Measurements from ENCODE around the gene RGS2. TPM values are rescaled to one million over a fixed set of nuclear protein-coding genes. Genes with fewer than 3 reads are reported as not detected.

RGS2 gene
- total RNA-seq, 1 donor from 2014 or later, result 14.4 TPM

DNA sequence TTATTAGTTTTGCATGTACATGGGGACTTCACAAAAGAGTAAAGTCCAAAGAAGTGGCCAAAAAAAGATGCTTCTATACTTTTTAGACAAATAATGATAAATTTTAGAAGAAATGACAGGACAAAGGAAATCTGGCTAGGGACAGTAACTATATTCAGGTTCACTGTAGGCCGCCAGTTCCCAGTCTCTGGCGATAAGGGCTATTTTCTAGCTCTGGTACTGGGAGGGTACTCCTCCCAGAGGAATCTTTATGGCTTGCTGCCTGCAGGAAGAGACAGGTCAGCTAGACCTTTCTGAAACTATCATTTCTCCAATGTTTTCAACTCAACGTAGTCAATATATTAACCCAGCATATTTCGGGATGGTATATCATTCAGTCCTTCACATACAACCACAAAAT, 37.5 kb upstream of the RGS2 start:
- H3K4me1 ChIP-seq, result no peaks in the 10 kb centered on the region
- H3K4me3 ChIP-seq, result no peak overlapping the region
- no peaks in the 10 kb centered on the region for H3K9me3 ChIP-seq (ENCODE audit: low read depth)
- Mint-ChIP-seq H3K36me3 (no peaks in the 10 kb centered on the region), H3K9me3 (no peaks in the 10 kb centered on the region), H3K27me3 (ENCODE audit: insufficient read depth, low read depth) (no peaks in the 10 kb centered on the region), H3K4me3 (no peak overlapping the region), H3K4me1 (no peaks in the 10 kb centered on the region), H3K27ac (no peak overlapping the region)
- no peak overlapping the region for H3K4me2 ChIP-seq
- H3K27me3 ChIP-seq, result no peaks in the 10 kb centered on the region
- H2AFZ ChIP-seq (replicated peaks), result no peak overlapping the region
- no peak overlapping the region for H3K9ac ChIP-seq
- no peaks in the 10 kb centered on the region for H4K20me1 ChIP-seq (ENCODE audit: low read depth)
- no peaks in the 10 kb centered on the region for H3K36me3 ChIP-seq
- TF ChIP-seq, protein P1, sequence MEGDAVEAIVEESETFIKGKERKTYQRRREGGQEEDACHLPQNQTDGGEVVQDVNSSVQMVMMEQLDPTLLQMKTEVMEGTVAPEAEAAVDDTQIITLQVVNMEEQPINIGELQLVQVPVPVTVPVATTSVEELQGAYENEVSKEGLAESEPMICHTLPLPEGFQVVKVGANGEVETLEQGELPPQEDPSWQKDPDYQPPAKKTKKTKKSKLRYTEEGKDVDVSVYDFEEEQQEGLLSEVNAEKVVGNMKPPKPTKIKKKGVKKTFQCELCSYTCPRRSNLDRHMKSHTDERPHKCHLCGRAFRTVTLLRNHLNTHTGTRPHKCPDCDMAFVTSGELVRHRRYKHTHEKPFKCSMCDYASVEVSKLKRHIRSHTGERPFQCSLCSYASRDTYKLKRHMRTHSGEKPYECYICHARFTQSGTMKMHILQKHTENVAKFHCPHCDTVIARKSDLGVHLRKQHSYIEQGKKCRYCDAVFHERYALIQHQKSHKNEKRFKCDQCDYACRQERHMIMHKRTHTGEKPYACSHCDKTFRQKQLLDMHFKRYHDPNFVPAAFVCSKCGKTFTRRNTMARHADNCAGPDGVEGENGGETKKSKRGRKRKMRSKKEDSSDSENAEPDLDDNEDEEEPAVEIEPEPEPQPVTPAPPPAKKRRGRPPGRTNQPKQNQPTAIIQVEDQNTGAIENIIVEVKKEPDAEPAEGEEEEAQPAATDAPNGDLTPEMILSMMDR (IDR thresholded peaks at IDR 0.05), result no peak
- TF ChIP-seq EZH2phosphoT487 (IDR thresholded peaks at IDR 0.05) (no peak), EZH2 (IDR thresholded peaks at IDR 0.05) (no peak)
- DNase-seq (ENCODE audit: low spot score), result no peak
- no peaks in the 10 kb centered on the region for H3K79me2 ChIP-seq (ENCODE audit: low read depth)
- H3F3A ChIP-seq (ENCODE audit: low read depth), result no peaks in the 10 kb centered on the region
- H3K27ac ChIP-seq, result no peak overlapping the region

- Histone ChIP-seq H2AFZ (replicated peaks) (no peak overlapping the region), H3K4me3 (no peak overlapping the region), H4K20me1 (ENCODE audit: low read depth) (no peaks in the 10 kb centered on the region), H3K9me3 (ENCODE audit: low read depth) (no peaks in the 10 kb centered on the region), H3K27me3 (no peaks in the 10 kb centered on the region), H3K4me2 (no peak overlapping the region), H3K4me1 (no peaks in the 10 kb centered on the region), H3K36me3 (no peaks in the 10 kb centered on the region), H3K27ac (no peak overlapping the region), H3K79me2 (ENCODE audit: low read depth) (no peaks in the 10 kb centered on the region), H3K9ac (no peak overlapping the region), H3F3A (ENCODE audit: low read depth) (no peaks in the 10 kb centered on the region)
- H3K9me3 Mint-ChIP-seq, result peaks cover 10% of the 10 kb centered on the region
- no peaks in the 10 kb centered on the region for H3K36me3 Mint-ChIP-seq
- no peak overlapping the region for H3K4me3 Mint-ChIP-seq
- TF ChIP-seq, protein P1 (IDR thresholded peaks at IDR 0.05), result no peak
- TF ChIP-seq EZH2 (IDR thresholded peaks at IDR 0.05) (no peak), EZH2phosphoT487 (IDR thresholded peaks at IDR 0.05) (no peak)
- H3K27ac Mint-ChIP-seq, result no peak overlapping the region
- no peaks in the 10 kb centered on the region for H3K27me3 Mint-ChIP-seq (ENCODE audit: insufficient read depth, low read depth)
- DNase-seq (ENCODE audit: low spot score), result no peak
- no peaks in the 10 kb centered on the region for H3K4me1 Mint-ChIP-seq
Measured at GRCh38 chr1:192775631-192776030, 33.2 kb upstream of the RGS2 start.

- no peak overlapping the region for H3K4me3 ChIP-seq
- Mint-ChIP-seq H3K9me3 (peaks cover 10% of the 10 kb centered on the region), H3K4me1 (no peaks in the 10 kb centered on the region), H3K4me3 (no peak overlapping the region), H3K36me3 (no peaks in the 10 kb centered on the region), H3K27ac (no peak overlapping the region), H3K27me3 (ENCODE audit: insufficient read depth, low read depth) (no peaks in the 10 kb centered on the region)
- H4K20me1 ChIP-seq (ENCODE audit: low read depth), result no peaks in the 10 kb centered on the region
- TF ChIP-seq EZH2phosphoT487 (IDR thresholded peaks at IDR 0.05) (no peak), EZH2 (IDR thresholded peaks at IDR 0.05) (no peak)
- TF ChIP-seq, protein P1 (IDR thresholded peaks at IDR 0.05), result no peak
- H3K79me2 ChIP-seq (ENCODE audit: low read depth), result no peaks in the 10 kb centered on the region
- no peak for DNase-seq (ENCODE audit: low spot score)
- no peaks in the 10 kb centered on the region for H3K9me3 ChIP-seq (ENCODE audit: low read depth)
- H3F3A ChIP-seq (ENCODE audit: low read depth), result no peaks in the 10 kb centered on the region
- no peaks in the 10 kb centered on the region for H3K36me3 ChIP-seq
- H3K27ac ChIP-seq, result no peak overlapping the region
- no peaks in the 10 kb centered on the region for H3K27me3 ChIP-seq
- no peak overlapping the region for H3K9ac ChIP-seq
- no peak overlapping the region for H3K4me2 ChIP-seq
- H2AFZ ChIP-seq (replicated peaks), result no peak overlapping the region
- no peaks in the 10 kb centered on the region for H3K4me1 ChIP-seq
Measured at GRCh38 chr1:192776206-192776605, 32.6 kb upstream of the RGS2 start.
